Ovary (tissue), 9 donors: Measurements from ENCODE around the gene MAVS. TPM values are rescaled to one million over a fixed set of nuclear protein-coding genes. Genes with fewer than 3 reads are reported as not detected.

Experiments used
- DNase-seq, 5 donors: peaks; one replicate each; pipeline ENCODE4 v3.0.0-alpha.2; 2019 to 2020
- H3K27ac ChIP-seq, 2 donors: fragments of 200-600 bp; one replicate each; pipeline versions ENCODE4 v1.5.1 to v1.8.0; 2019 to 2022
- H3K27me3 ChIP-seq: fragments of 200-600 bp; one replicate; pipeline ENCODE4 v1.8.0; 2022
- H3K36me3 ChIP-seq: fragments of 200-600 bp; sonication (generic); one replicate; pipeline ENCODE4 v1.5.1; 2019
- H3K4me1 ChIP-seq: one replicate; pipeline ENCODE4 v1.8.1; 2013; ENCODE audit warnings: mild to moderate bottlenecking, moderate library complexity; ENCODE audit not compliant: insufficient read depth
- H3K4me3 ChIP-seq: fragments of 200-600 bp; sonication (generic); one replicate; pipeline ENCODE4 v1.5.1; 2017
- H3K9me3 ChIP-seq, 2 donors: fragments of 200-600 bp in 1 of 2; sonication (generic) in 1 of 2; one replicate each; pipeline versions ENCODE4 v1.5.1 to v1.8.1; 2013 to 2019; ENCODE audit warnings: mild to moderate bottlenecking in 1 of 2, moderate library complexity in 1 of 2
- EP300 ChIP-seq: sonication (generic); formaldehyde crosslinking; IDR thresholded peaks from one replicate; pipeline ENCODE4 v1.6.1; 2017; ENCODE audit warnings: antibody characterized with exemption
- POLR2A ChIP-seq: fragments of 450-650 bp; IDR thresholded peaks from one replicate; pipeline ENCODE4 v1.6.1; 2017; ENCODE audit warnings: antibody characterized with exemption, mild to moderate bottlenecking, moderate library complexity
- WGBS, 3 donors: extraction: QIAGEN DNeasy Blood & Tissue Kit in 1 of 3; methylation state at CpG; one replicate each; pipeline versions ENCODE4 v1.1.5 to v1.1.7; 2013 to 2017; 5-methylcytosine and 5-hydroxymethylcytosine counted together
- intact Hi-C, 4 donors: fragments of 100-400 bp; cut with DNase I; formaldehyde crosslinking; loops; one replicate each; pipeline versions ENCODE4 v1.11.0 to v1.15.1; 2022 to 2023
- polyA plus RNA-seq, 2 donors: library from polyadenylated mRNA; stranded (reverse); fragments of 200-250 nt in 1 of 2; fragments of 350-450 nt in 1 of 2; fragmentation: Illumina TruSeq in 1 of 2; extraction: RNeasy Lipid Tissue Mini Kit (QIAGEN cat#74804) in 1 of 2; gene quantifications; one replicate each; pipeline ENCODE4 v1.2.3, GENCODE V29; 2013 to 2014
- total RNA-seq, 7 donors: library from RNA; depleted of rRNA in 2 of 7; stranded (reverse); fragments of >200 nt in 2 of 7; fragmentation: NEBNext Ultra II Directional in 3 of 7; extraction: Animal tissue kit (Norgen Biotek cat#: 25700) in 3 of 7; gene quantifications; one replicate each; pipeline versions ENCODE4 v1.1.0 to v1.2.4, GENCODE V29; 2016 to 2023
- TF ChIP-seq, protein P1 (sequence below), 3 donors: fragments of 450-650 bp in 2 of 3; fragments of 200-600 bp in 1 of 3; IDR thresholded peaks; one replicate each; pipeline versions ENCODE4 v1.5.1 to v1.8.0; 2016 to 2022; ENCODE audit warnings: antibody characterized with exemption in 3 of 3, mild to moderate bottlenecking in 1 of 3
- donor health status: DM: no; HTN: no; CAD: no; lungs with moderate emphysema.
- donor health status: DM: no; HTN: no; CAD: no.
- donor health status: Bipolar disorder and iron deficiency.
- donor health status: DM: yes; HTN: yes; CAD: no.
- donor health status: DM: no; HTN: no; CAD: no.
- donor health status: DM: yes; HTN: yes; CAD: no.

Gene MAVS
- total and polyA plus RNA-seq, 9 donors = 14.2 to 50.5 (median 34.5) TPM

- no peak for DNase-seq
- Histone ChIP-seq H3K4me3 (no peak overlapping the region), H3K27me3 (no peaks in the 10 kb centered on the region), H3K4me1 (peaks cover 30% of the 10 kb centered on the region), H3K27ac (no peak overlapping the region), H3K9me3 (no peaks in the 10 kb centered on the region), H3K36me3 (no peaks in the 10 kb centered on the region)
- TF ChIP-seq EP300 (no peak), POLR2A (no peak)
- TF ChIP-seq, protein P1, sequence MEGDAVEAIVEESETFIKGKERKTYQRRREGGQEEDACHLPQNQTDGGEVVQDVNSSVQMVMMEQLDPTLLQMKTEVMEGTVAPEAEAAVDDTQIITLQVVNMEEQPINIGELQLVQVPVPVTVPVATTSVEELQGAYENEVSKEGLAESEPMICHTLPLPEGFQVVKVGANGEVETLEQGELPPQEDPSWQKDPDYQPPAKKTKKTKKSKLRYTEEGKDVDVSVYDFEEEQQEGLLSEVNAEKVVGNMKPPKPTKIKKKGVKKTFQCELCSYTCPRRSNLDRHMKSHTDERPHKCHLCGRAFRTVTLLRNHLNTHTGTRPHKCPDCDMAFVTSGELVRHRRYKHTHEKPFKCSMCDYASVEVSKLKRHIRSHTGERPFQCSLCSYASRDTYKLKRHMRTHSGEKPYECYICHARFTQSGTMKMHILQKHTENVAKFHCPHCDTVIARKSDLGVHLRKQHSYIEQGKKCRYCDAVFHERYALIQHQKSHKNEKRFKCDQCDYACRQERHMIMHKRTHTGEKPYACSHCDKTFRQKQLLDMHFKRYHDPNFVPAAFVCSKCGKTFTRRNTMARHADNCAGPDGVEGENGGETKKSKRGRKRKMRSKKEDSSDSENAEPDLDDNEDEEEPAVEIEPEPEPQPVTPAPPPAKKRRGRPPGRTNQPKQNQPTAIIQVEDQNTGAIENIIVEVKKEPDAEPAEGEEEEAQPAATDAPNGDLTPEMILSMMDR (IDR thresholded peaks at IDR 0.05) = no peak
- intact Hi-C loops = no loop called here
- WGBS, 3 donors = 59 to 69% (median 64%) methylated on average over 3 of the region's 3 CpGs
Observed at GRCh38 chr20:3901028-3901705, 54.5 kb downstream of the MAVS start.

GRCh38 chr20:3901706-3902440, 55.2 kb downstream of the MAVS start:
- WGBS, 3 donors = 54 to 60% (median 56%) methylated on average over 9 of the region's 9 CpGs
- H3K4me3 ChIP-seq = no peak overlapping the region

GRCh38 chr20:3902446-3902845, 55.8 kb downstream of the MAVS start:
- no peaks in the 10 kb centered on the region for H3K27me3 ChIP-seq
- no peaks in the 10 kb centered on the region for H3K9me3 ChIP-seq
- no peak overlapping the region for H3K4me3 ChIP-seq
- H3K36me3 ChIP-seq = no peaks in the 10 kb centered on the region
- no peak overlapping the region for H3K27ac ChIP-seq
- intact Hi-C loops = no loop called here
- TF ChIP-seq EP300 = no peak
- TF ChIP-seq POLR2A = no peak
- TF ChIP-seq, protein P1 (IDR thresholded peaks at IDR 0.05) = no peak
- DNase-seq = no peak
- WGBS, 3 donors = 88 to 93% (median 90%) methylated on average over 5 of the region's 5 CpGs
- H3K4me1 ChIP-seq = peaks cover 25% of the 10 kb centered on the region

More at GRCh38 chr20:3901706-3902440, 55.2 kb downstream of the MAVS start:
- H3K4me1 ChIP-seq = peaks cover 26% of the 10 kb centered on the region
- H3K36me3 ChIP-seq = no peaks in the 10 kb centered on the region
- TF ChIP-seq, protein P1 (IDR thresholded peaks at IDR 0.05) = no peak
- H3K9me3 ChIP-seq = no peaks in the 10 kb centered on the region
- no peak overlapping the region for H3K27ac ChIP-seq
- intact Hi-C loops = no loop called here
- no peaks in the 10 kb centered on the region for H3K27me3 ChIP-seq
- DNase-seq = no peak

- no peaks in the 10 kb centered on the region for H3K36me3 ChIP-seq
- no peaks in the 10 kb centered on the region for H3K27me3 ChIP-seq
- no peak overlapping the region for H3K4me3 ChIP-seq
- DNase-seq = no peak
- no peaks in the 10 kb centered on the region for H3K9me3 ChIP-seq
- 19 to 31% (median 27%) methylated on average over 2 of the region's 2 CpGs for WGBS, 3 donors
- TF ChIP-seq, protein P1 (IDR thresholded peaks at IDR 0.05) = no peak
- TF ChIP-seq POLR2A (no peak), EP300 (no peak)
- no peak overlapping the region for H3K27ac ChIP-seq
- peaks cover 23% of the 10 kb centered on the region for H3K4me1 ChIP-seq
- intact Hi-C loops = no loop called here
Observed at GRCh38 chr20:3904224-3904623, 57.6 kb downstream of the MAVS start.
